Sigmoid colon (tissue), 7 donors: ENCODE measurements around the gene REV3L. TPM values are rescaled to one million over a fixed set of nuclear protein-coding genes. Genes with fewer than 3 reads are reported as not detected.

Experiments used
- DNase-seq: peaks from one replicate; pipeline ENCODE4 v3.0.0-alpha.2; 2019
- H3K27ac ChIP-seq, 4 donors: fragments of 200-600 bp; sonication (generic); one replicate each; pipeline ENCODE4 v1.5.1; 2016 to 2019; ENCODE audit warnings: mild to moderate bottlenecking in 1 of 4
- H3K27me3 ChIP-seq, 3 donors: fragments of 200-600 bp; sonication (generic); one replicate each; pipeline ENCODE4 v1.5.1; 2019; ENCODE audit warnings: mild to moderate bottlenecking in 1 of 3
- H3K36me3 ChIP-seq, 4 donors: fragments of 200-600 bp; sonication (generic); one replicate each; pipeline ENCODE4 v1.5.1; 2016 to 2019
- H3K4me1 ChIP-seq, 4 donors: fragments of 200-600 bp; sonication (generic); one replicate each; pipeline ENCODE4 v1.5.1; 2017 to 2019
- H3K4me3 ChIP-seq, 4 donors: fragments of 200-600 bp; sonication (generic); one replicate each; pipeline ENCODE4 v1.5.1; 2017 to 2019; ENCODE audit warnings: mild to moderate bottlenecking in 2 of 4, moderate library complexity in 1 of 4
- H3K9me3 ChIP-seq, 4 donors: fragments of 200-600 bp in 3 of 4; sonication (generic) in 3 of 4; one replicate each; pipeline versions ENCODE4 v1.5.1 to v1.6.1; 2013 to 2019
- EP300 ChIP-seq, 4 donors: sonication (generic); formaldehyde crosslinking; IDR thresholded peaks; one replicate each; pipeline ENCODE4 v1.6.1; 2017; ENCODE audit warnings: antibody characterized with exemption in 4 of 4
- POLR2A ChIP-seq, 2 donors: fragments of 450-650 bp; IDR thresholded peaks; one replicate each; pipeline ENCODE4 v1.6.1; 2016; ENCODE audit warnings: antibody characterized with exemption in 2 of 2, mild to moderate bottlenecking in 2 of 2, moderate library complexity in 2 of 2
- POLR2AphosphoS5 ChIP-seq, 4 donors: sonication (generic); formaldehyde crosslinking; IDR thresholded peaks; one replicate each; pipeline ENCODE4 v1.6.1; 2017; ENCODE audit warnings: antibody characterized with exemption in 4 of 4
- WGBS, 2 donors: extraction: QIAGEN DNeasy Blood & Tissue Kit; methylation state at CpG; one replicate each; pipeline ENCODE4 v1.1.7; 2013; 5-methylcytosine and 5-hydroxymethylcytosine counted together
- intact Hi-C: fragments of 100-400 bp; cut with DNase I; formaldehyde crosslinking; loops from one replicate; pipeline ENCODE4 v1.15.1; 2023
- polyA plus RNA-seq, 3 donors: library from polyadenylated mRNA; stranded (reverse); fragments of 200-250 nt; gene quantifications; one replicate each; pipeline ENCODE4 v1.2.3, GENCODE V29; 2013
- total RNA-seq, 4 donors: library from RNA; depleted of rRNA; stranded (reverse); fragments of >200 nt; gene quantifications; one replicate each; pipeline ENCODE4 v1.1.0, GENCODE V29; 2016
- TF ChIP-seq, protein P1 (sequence below), 4 experiments: fragments of 450-650 bp in 3 of 4; fragments of 200-600 bp in 1 of 4; IDR thresholded peaks; one replicate each; pipeline ENCODE4 v1.5.1; 2016 to 2019; ENCODE audit warnings: antibody characterized with exemption in 4 of 4, mild to moderate bottlenecking in 3 of 4, moderate library complexity in 2 of 4
- donor health status: healthy with polysubstance abuse.
- donor health status: Bipolar disorder and iron deficiency.
- donor health status: healthy.

The REV3L gene
- total and polyA plus RNA-seq, 7 donors, result 3.0 to 122 (median 72.1) TPM

DNA sequence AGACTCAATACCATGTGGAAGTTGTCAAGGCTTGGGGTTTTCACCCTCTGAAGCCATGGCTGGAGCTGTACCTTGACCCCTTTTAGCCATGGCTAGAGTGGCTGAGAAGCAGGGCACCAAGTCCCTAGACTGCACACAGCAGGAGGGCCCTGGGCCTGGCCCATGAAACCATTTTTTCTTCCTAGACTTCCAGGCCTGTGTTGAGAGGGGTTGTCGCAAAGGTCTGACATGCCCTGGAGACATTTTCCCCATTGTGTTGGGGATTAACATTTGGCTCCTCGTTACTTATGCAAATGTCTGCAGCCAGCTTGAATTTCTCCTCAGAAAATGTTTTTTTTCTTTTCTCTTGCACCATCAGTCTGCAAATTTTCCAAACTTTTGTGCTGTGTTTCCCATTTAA lies 199.3 kb downstream of the REV3L start:
- intact Hi-C loops, result no loop called here
- H3K27ac ChIP-seq, result no peak overlapping the region
- WGBS, 2 donors, result 93 to 96% methylated on average over 2 of the region's 2 CpGs

DNA sequence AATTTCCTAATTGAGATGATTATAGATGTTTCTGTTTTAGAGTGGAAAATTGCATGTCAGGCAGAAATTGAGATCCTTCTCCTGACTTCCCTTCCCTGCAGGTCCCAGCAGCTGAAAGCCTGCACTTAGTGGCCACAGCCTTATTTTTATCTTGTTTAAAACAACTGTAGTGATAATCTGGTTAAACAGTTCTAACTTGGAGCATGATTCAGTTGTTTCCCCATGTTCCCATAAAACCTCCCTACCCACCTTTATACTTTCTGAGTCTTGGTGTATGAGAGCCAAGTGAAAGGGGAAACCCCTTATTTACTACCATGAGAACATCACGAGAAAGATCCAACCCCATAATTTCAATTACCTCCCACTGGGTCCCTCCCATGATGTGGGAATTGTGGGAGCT lies 200.5 kb downstream of the REV3L start:
- 59 to 70% methylated on average over 1 of the region's 1 CpG for WGBS, 2 donors
- DNase-seq, result no peak
- intact Hi-C loops, result no loop called here

More for the DNA sequence above, 199.3 kb downstream of the REV3L start:
- no peak for TF ChIP-seq EP300 (IDR thresholded peaks at IDR 0.05)
- TF ChIP-seq, protein P1, sequence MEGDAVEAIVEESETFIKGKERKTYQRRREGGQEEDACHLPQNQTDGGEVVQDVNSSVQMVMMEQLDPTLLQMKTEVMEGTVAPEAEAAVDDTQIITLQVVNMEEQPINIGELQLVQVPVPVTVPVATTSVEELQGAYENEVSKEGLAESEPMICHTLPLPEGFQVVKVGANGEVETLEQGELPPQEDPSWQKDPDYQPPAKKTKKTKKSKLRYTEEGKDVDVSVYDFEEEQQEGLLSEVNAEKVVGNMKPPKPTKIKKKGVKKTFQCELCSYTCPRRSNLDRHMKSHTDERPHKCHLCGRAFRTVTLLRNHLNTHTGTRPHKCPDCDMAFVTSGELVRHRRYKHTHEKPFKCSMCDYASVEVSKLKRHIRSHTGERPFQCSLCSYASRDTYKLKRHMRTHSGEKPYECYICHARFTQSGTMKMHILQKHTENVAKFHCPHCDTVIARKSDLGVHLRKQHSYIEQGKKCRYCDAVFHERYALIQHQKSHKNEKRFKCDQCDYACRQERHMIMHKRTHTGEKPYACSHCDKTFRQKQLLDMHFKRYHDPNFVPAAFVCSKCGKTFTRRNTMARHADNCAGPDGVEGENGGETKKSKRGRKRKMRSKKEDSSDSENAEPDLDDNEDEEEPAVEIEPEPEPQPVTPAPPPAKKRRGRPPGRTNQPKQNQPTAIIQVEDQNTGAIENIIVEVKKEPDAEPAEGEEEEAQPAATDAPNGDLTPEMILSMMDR (IDR thresholded peaks at IDR 0.05), result no peak
- no peak overlapping the region for H3K4me3 ChIP-seq
- DNase-seq, result no peak
- no peaks in the 10 kb centered on the region for H3K4me1 ChIP-seq
- peaks cover 0 to 15% (median 3%) of the 10 kb centered on the region in 4 donors for H3K36me3 ChIP-seq
- H3K9me3 ChIP-seq, result no peaks in the 10 kb centered on the region
- H3K27me3 ChIP-seq, result no peaks in the 10 kb centered on the region

DNA sequence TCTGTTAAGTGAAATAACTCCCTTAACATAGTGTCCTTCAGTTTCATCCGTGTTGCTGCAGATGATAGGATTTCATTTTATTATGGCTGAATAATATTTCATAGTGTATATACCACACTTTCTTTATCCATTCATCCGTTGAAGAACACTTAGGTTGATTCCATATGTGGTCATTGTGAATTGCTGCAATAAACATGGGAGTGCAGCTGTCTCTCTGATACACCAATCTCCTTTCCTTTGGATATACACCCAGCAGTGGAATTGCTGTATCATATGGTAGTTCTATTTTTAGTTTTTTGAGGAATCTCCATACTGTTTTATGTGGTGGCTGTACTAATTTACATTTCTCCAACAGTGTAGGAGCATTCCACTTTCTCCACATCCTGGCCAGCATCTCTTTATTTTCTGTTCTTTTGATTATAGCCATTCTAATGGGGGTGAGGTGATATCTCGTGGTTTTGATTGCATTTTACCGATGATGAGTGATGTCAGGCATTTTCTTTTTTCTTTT lies 202.5 kb downstream of the REV3L start:
- WGBS, 2 donors, result 63 to 82% methylated on average over 4 of the region's 4 CpGs
- Histone ChIP-seq H3K9me3 (no peaks in the 10 kb centered on the region), H3K27ac (no peak overlapping the region), H3K4me3 (no peak overlapping the region), H3K36me3 (peaks cover 0 to 46% (median 14%) of the 10 kb centered on the region in 4 donors), H3K27me3 (no peaks in the 10 kb centered on the region), H3K4me1 (no peaks in the 10 kb centered on the region)
- DNase-seq, result no peak
- intact Hi-C loops, result no loop called here
- TF ChIP-seq POLR2A (IDR thresholded peaks at IDR 0.05), result no peak
- TF ChIP-seq POLR2AphosphoS5 (IDR thresholded peaks at IDR 0.05), result no peak
- TF ChIP-seq EP300 (IDR thresholded peaks at IDR 0.05), result no peak

More for the DNA sequence above, 200.5 kb downstream of the REV3L start:
- Histone ChIP-seq H3K27ac (no peak overlapping the region), H3K9me3 (no peaks in the 10 kb centered on the region), H3K36me3 (peaks cover 0 to 26% (median 4%) of the 10 kb centered on the region in 4 donors), H3K4me3 (no peak overlapping the region), H3K4me1 (no peaks in the 10 kb centered on the region), H3K27me3 (no peaks in the 10 kb centered on the region)
- TF ChIP-seq, protein P1 (IDR thresholded peaks at IDR 0.05), result no peak

- DNase-seq, result no peak
- Histone ChIP-seq H3K4me1 (no peaks in the 10 kb centered on the region), H3K9me3 (peaks cover 0 to 11% (median 3%) of the 10 kb centered on the region in 4 donors), H3K27ac (no peak overlapping the region), H3K27me3 (no peaks in the 10 kb centered on the region), H3K4me3 (no peak overlapping the region), H3K36me3 (peaks cover 0 to 64% (median 23%) of the 10 kb centered on the region in 4 donors)
- intact Hi-C loops, result no loop called here
- TF ChIP-seq POLR2AphosphoS5 (IDR thresholded peaks at IDR 0.05) (no peak), POLR2A (IDR thresholded peaks at IDR 0.05) (no peak), EP300 (IDR thresholded peaks at IDR 0.05) (no peak)
- TF ChIP-seq, protein P1 (IDR thresholded peaks at IDR 0.05), result no peak
- WGBS, 2 donors, result 73 to 89% methylated on average over 2 of the region's 2 CpGs
These were observed 204.3 kb downstream of the REV3L start for GRCh38 chr6:111278731-111279130.

- Histone ChIP-seq H3K4me3 (no peak overlapping the region), H3K4me1 (no peaks in the 10 kb centered on the region), H3K27me3 (no peaks in the 10 kb centered on the region), H3K36me3 (peaks cover 0 to 71% (median 25%) of the 10 kb centered on the region in 4 donors), H3K27ac (no peak overlapping the region), H3K9me3 (peaks cover 0 to 11% (median 6%) of the 10 kb centered on the region in 4 donors)
- DNase-seq, result no peak
- TF ChIP-seq POLR2AphosphoS5 (IDR thresholded peaks at IDR 0.05) (no peak), EP300 (IDR thresholded peaks at IDR 0.05) (no peak), POLR2A (IDR thresholded peaks at IDR 0.05) (no peak)
- TF ChIP-seq, protein P1 (IDR thresholded peaks at IDR 0.05), result no peak
- 92 to 94% methylated on average over 1 of the region's 1 CpG for WGBS, 2 donors
- intact Hi-C loops, result no loop called here
These were observed 205.2 kb downstream of the REV3L start for GRCh38 chr6:111277819-111278218.
